ENCODE data around the gene NUCKS1. TPM values are rescaled to one million over a fixed set of nuclear protein-coding genes. Genes with fewer than 3 reads are reported as not detected.

NUCKS1 gene
- total RNA-seq, 1 experiment from 2014 or later, result 300 TPM

- no peaks in the 10 kb centered on the region for H3K27me3 ChIP-seq (ENCODE audit: control insufficient read depth, insufficient read depth, low read length)
- H3K36me3 ChIP-seq (replicated peaks; ENCODE audit: control insufficient read depth, insufficient read depth, low read length), result peaks cover 4% of the 10 kb centered on the region
- DNase-seq, result no peak
- no peak overlapping the region for H3K4me3 ChIP-seq (ENCODE audit: insufficient read depth, low read depth, low read length)
Observed at GRCh38 chr1:205706601-205707502, 43.1 kb downstream of the NUCKS1 start.

- H3K36me3 ChIP-seq (replicated peaks; ENCODE audit: control insufficient read depth, insufficient read depth, low read length), result peaks cover 4% of the 10 kb centered on the region
- no peak overlapping the region for H3K4me3 ChIP-seq (ENCODE audit: insufficient read depth, low read depth, low read length)
- DNase-seq, result no peak
- H3K27me3 ChIP-seq (ENCODE audit: control insufficient read depth, insufficient read depth, low read length), result no peaks in the 10 kb centered on the region
Observed at GRCh38 chr1:205704903-205705302, 45.1 kb downstream of the NUCKS1 start.

GRCh38 chr1:205703072-205703471 is 46.9 kb downstream of the NUCKS1 start:
- H3K27me3 ChIP-seq (ENCODE audit: control insufficient read depth, insufficient read depth, low read length), result no peaks in the 10 kb centered on the region
- H3K36me3 ChIP-seq (replicated peaks; ENCODE audit: control insufficient read depth, insufficient read depth, low read length), result peaks cover 1% of the 10 kb centered on the region; the same call in 1 of the 2 replicates
- H3K4me3 ChIP-seq (ENCODE audit: insufficient read depth, low read depth, low read length), result no peak overlapping the region
- DNase-seq, result no peak

GRCh38 chr1:205701891-205702290 is 48.1 kb downstream of the NUCKS1 start:
- no peak overlapping the region for H3K4me3 ChIP-seq (ENCODE audit: insufficient read depth, low read depth, low read length)

GRCh38 chr1:205701420-205701819 is 48.6 kb downstream of the NUCKS1 start:
- Histone ChIP-seq H3K4me3 (ENCODE audit: insufficient read depth, low read depth, low read length) (no peak overlapping the region), H3K36me3 (replicated peaks; ENCODE audit: control insufficient read depth, insufficient read depth, low read length) (no peaks in the 10 kb centered on the region; the same call in 1 of the 2 replicates), H3K27me3 (ENCODE audit: control insufficient read depth, insufficient read depth, low read length) (no peaks in the 10 kb centered on the region)
- DNase-seq, result no peak

More at GRCh38 chr1:205701891-205702290, 48.1 kb downstream of the NUCKS1 start:
- Histone ChIP-seq H3K36me3 (replicated peaks; ENCODE audit: control insufficient read depth, insufficient read depth, low read length) (peaks cover 1% of the 10 kb centered on the region; the same call in 1 of the 2 replicates), H3K27me3 (ENCODE audit: control insufficient read depth, insufficient read depth, low read length) (no peaks in the 10 kb centered on the region)
- DNase-seq, result no peak

- no peaks in the 10 kb centered on the region for H3K27me3 ChIP-seq (ENCODE audit: control insufficient read depth, insufficient read depth, low read length)
- H3K4me3 ChIP-seq (ENCODE audit: insufficient read depth, low read depth, low read length), result no peak overlapping the region
- DNase-seq, result peak; percentile 62
- H3K36me3 ChIP-seq (replicated peaks; ENCODE audit: control insufficient read depth, insufficient read depth, low read length), result no peaks in the 10 kb centered on the region; the same call in 1 of the 2 replicates
Observed at GRCh38 chr1:205700865-205701401, 49.0 kb downstream of the NUCKS1 start.

- H3K36me3 ChIP-seq (replicated peaks; ENCODE audit: control insufficient read depth, insufficient read depth, low read length), result no peaks in the 10 kb centered on the region; the same call in 1 of the 2 replicates
- DNase-seq, result no peak
- no peaks in the 10 kb centered on the region for H3K27me3 ChIP-seq (ENCODE audit: control insufficient read depth, insufficient read depth, low read length)
- no peak overlapping the region for H3K4me3 ChIP-seq (ENCODE audit: insufficient read depth, low read depth, low read length)
Observed at GRCh38 chr1:205699416-205699815, 50.6 kb downstream of the NUCKS1 start.

- H3K4me3 ChIP-seq (ENCODE audit: insufficient read depth, low read depth, low read length), result no peak overlapping the region
- no peak for DNase-seq
- no peaks in the 10 kb centered on the region for H3K27me3 ChIP-seq (ENCODE audit: control insufficient read depth, insufficient read depth, low read length)
- no peaks in the 10 kb centered on the region; the same call in 1 of the 2 replicates for H3K36me3 ChIP-seq (replicated peaks; ENCODE audit: control insufficient read depth, insufficient read depth, low read length)
Observed at GRCh38 chr1:205698921-205699320, 51.1 kb downstream of the NUCKS1 start.

- Histone ChIP-seq H3K36me3 (replicated peaks; ENCODE audit: control insufficient read depth, insufficient read depth, low read length) (no peaks in the 10 kb centered on the region), H3K27me3 (ENCODE audit: control insufficient read depth, insufficient read depth, low read length) (no peaks in the 10 kb centered on the region)
- DNase-seq, result peak; percentile 61
Observed at GRCh38 chr1:205693421-205693991, 56.5 kb downstream of the NUCKS1 start.

GRCh38 chr1:205692423-205692822 is 57.6 kb downstream of the NUCKS1 start:
- Histone ChIP-seq H3K36me3 (replicated peaks; ENCODE audit: control insufficient read depth, insufficient read depth, low read length) (no peaks in the 10 kb centered on the region), H3K4me3 (ENCODE audit: insufficient read depth, low read depth, low read length) (no peak overlapping the region), H3K27me3 (ENCODE audit: control insufficient read depth, insufficient read depth, low read length) (no peaks in the 10 kb centered on the region)
- no peak for DNase-seq

More at GRCh38 chr1:205693421-205693991, 56.5 kb downstream of the NUCKS1 start:
- H3K4me3 ChIP-seq (ENCODE audit: insufficient read depth, low read depth, low read length), result no peak overlapping the region

- Histone ChIP-seq H3K36me3 (replicated peaks; ENCODE audit: control insufficient read depth, insufficient read depth, low read length) (no peaks in the 10 kb centered on the region), H3K27me3 (ENCODE audit: control insufficient read depth, insufficient read depth, low read length) (no peaks in the 10 kb centered on the region), H3K4me3 (ENCODE audit: insufficient read depth, low read depth, low read length) (no peak overlapping the region)
- DNase-seq, result no peak
Observed at GRCh38 chr1:205690122-205690756, 59.7 kb downstream of the NUCKS1 start.

- Histone ChIP-seq H3K4me3 (ENCODE audit: insufficient read depth, low read depth, low read length) (no peak overlapping the region), H3K27me3 (ENCODE audit: control insufficient read depth, insufficient read depth, low read length) (no peaks in the 10 kb centered on the region), H3K36me3 (replicated peaks; ENCODE audit: control insufficient read depth, insufficient read depth, low read length) (no peaks in the 10 kb centered on the region)
- no peak for DNase-seq
Observed at GRCh38 chr1:205689479-205689878, 60.5 kb downstream of the NUCKS1 start.

GRCh38 chr1:205688171-205689080 is 61.6 kb downstream of the NUCKS1 start:
- no peaks in the 10 kb centered on the region for H3K27me3 ChIP-seq (ENCODE audit: control insufficient read depth, insufficient read depth, low read length)
- H3K36me3 ChIP-seq (replicated peaks; ENCODE audit: control insufficient read depth, insufficient read depth, low read length), result no peaks in the 10 kb centered on the region
- H3K4me3 ChIP-seq (ENCODE audit: insufficient read depth, low read depth, low read length), result no peak overlapping the region
- DNase-seq, result no peak

GRCh38 chr1:205687242-205687641 is 62.7 kb downstream of the NUCKS1 start:
- Histone ChIP-seq H3K4me3 (ENCODE audit: insufficient read depth, low read depth, low read length) (no peak overlapping the region), H3K27me3 (ENCODE audit: control insufficient read depth, insufficient read depth, low read length) (no peaks in the 10 kb centered on the region), H3K36me3 (replicated peaks; ENCODE audit: control insufficient read depth, insufficient read depth, low read length) (no peaks in the 10 kb centered on the region)
- DNase-seq, result peak; percentile 19
